ENCODE measurements around the gene TJP1. TPM values are rescaled to one million over a fixed set of nuclear protein-coding genes. Genes with fewer than 3 reads are reported as not detected.
"Not testable (repeated sequence)": the region's sequence is repeated elsewhere in the genome, so short reads cannot be mapped to it uniquely, and the experiment has no call there.

Gene TJP1
- total RNA-seq, 1 donor from 2014 or later = 138 TPM

- DNase-seq (ENCODE audit: low spot score) = no peak
- intact Hi-C loops (cut with DNase I) = no loop called here
These were observed 146.4 kb downstream of the TJP1 start for GRCh38 chr15:29675791-29676301.

DNA sequence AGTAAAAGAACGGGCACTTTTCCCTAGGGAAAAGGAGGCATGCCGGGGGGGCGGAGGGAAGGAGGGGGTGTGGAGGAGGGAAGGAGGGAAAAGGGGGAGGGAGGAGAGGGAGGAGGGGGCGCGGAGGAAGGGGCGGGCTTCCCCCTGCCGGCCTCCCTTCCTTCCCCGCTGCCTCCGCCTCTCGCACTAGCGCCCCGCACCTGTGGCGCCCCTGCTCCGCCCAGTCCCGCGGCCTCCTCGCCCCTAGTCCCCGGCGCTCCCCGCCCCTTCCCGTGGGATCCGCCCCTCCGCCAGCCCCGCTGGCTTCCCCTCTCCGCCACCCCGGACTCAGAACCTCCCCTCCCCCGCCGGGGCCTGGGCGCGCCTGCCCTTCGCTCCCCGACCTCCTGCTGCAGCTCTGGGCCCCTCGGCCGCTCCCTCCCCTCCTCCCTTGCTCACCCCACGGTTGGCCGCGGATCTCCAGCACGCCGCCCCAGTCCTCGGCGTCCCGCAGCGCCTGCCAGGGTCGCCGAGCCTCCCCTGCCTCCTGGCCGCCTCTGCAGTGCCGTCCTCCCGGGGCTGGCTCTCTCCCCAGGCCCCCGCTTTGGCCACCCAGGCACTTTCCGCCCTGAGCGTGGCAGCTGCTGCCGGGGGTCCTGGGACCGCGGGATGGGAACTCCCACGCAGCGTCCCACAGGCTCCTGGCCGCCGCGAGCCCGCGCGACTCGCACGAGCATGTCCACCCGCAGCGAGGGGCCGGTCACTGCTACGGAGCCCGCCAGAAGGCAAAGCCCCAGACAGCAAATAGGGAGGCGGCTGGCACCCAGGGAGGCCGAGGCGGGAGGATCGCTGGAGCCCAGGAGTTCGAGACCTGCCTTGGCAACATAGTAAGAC, 147.4 kb downstream of the TJP1 start:
- intact Hi-C loops (cut with DNase I) = no loop called here
- DNase-seq (ENCODE audit: low spot score) = no peak

- DNase-seq (ENCODE audit: low spot score) = no peak
- intact Hi-C loops (cut with DNase I) = no loop called here
These were observed 149.1 kb downstream of the TJP1 start for GRCh38 chr15:29672923-29673809.

- intact Hi-C loops (cut with DNase I) = no loop called here
- DNase-seq (ENCODE audit: low spot score) = no peak
These were observed 149.8 kb downstream of the TJP1 start for GRCh38 chr15:29672446-29672845.

DNA sequence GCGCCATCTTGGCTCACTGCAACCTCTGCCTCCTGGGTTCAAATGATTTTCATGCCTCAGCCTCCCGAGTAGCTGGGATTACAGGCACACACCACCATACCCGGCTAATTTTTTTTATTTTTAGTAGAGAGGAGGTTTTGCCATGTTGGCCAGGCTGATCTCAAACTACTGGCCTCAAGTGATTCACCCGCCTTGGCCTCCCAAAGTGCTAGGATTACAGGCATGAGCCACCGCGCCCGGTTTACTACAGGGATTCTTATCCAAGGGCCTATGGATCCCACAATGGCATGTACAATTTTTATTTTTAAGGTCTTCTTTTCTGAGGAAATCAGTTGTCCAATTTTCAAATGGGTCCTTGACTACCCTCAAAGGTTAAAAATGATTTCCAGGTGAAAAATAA, 150.2 kb downstream of the TJP1 start:
- DNase-seq (ENCODE audit: low spot score); intact Hi-C loops (cut with DNase I): not testable (repeated sequence)

DNA sequence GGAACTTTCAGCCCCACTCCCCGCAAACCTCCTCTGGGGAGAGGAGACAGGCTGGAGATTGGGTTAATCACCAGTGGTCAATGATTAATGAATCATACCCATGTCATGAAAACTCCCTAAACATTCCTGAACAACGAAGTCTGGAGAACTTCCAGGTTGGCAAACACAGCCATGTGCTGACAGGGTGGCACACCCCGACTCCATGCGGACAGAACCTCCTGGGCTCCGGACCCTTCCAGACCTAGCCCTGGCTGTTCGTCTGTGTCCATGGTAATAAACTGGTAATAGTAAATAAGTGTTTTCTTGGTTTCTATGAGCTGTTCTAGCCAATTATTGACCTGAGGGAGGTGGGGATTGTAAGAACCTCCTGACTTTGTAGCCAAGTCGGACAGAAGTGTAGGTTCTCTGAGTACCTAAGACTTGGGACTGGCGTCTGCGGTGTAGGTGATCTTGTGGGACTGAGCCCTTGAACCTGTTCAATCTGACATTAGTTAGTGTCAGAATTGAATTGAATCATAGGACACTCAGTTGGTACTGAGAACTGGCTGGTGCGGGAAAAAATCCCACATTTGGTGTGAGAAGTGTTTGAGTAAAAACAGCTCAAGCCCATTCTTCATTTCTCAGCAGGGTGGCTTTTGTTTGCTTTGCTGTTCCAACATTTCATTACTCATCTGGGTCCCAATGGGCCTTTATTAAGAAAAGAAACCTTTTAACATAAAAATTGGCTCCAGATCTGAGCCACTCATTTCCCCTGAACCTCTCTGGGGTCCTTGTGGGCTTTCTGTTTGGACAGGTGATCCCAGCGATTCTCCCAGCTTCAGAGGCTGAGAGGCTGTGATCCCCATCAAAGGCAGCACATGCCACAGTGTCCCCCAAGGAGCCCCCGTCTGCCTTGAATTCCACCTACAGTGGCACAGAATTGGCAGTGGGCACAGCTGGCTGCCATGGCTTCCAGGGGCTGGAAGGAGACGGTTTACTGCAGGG, 151.0 kb downstream of the TJP1 start:
- intact Hi-C loops (cut with DNase I) = no loop called here

GRCh38 chr15:29670266-29670665, 152.0 kb downstream of the TJP1 start:
- no peak for DNase-seq (ENCODE audit: low spot score)
- intact Hi-C loops (cut with DNase I) = no loop called here

More for the DNA sequence above, 151.0 kb downstream of the TJP1 start:
- no peak for DNase-seq (ENCODE audit: low spot score)

DNA sequence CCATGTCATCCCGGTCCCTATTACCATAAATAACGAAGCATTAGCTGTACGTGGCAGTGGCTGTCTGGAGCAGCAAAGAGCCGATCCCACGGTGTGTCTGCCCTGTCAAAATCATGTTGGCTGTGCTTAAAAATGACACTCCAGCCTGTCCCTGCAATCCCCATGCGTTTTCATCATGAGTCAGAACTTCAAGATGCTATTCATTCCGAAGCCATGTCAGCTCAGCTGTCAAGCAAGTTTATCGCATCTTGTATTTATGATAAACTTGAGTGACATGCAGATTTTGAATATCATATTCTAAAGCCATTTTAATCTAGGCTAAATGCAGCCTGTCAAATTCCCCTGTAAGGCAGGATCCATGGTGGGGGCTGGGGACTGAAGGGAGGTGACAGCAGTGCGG, 152.4 kb downstream of the TJP1 start:
- no peak for DNase-seq (ENCODE audit: low spot score)
- intact Hi-C loops (cut with DNase I) = loop anchor here (5.0 to 10.0 kb wide), 2 partner anchors 257 to 405 kb away; no protein-coding TSS in a partner anchor

DNA sequence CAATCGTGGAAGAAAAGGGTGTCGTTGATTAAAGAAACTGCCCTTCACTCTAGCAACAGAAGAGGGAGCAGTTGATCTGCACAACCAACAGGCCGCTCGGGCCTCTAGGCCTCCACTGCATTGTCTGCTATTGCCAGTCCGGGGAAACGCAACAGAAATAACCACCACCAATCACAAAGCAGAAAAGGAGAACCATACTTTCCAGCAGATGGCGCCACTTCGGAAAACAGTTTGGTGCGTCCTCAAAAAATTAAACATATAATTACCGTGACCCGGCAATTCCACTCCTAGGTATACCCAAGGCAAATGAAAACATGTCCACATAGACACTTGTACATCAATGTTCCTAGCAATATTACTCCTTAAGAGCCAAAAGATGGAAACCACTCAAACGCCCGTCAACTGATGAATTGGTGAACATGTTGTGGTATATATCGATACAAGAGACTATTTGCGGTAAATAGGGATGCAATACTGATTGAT, 154.1 kb downstream of the TJP1 start:
- intact Hi-C loops (cut with DNase I) = loop anchor here (5.0 to 10.0 kb wide), 2 partner anchors 259 to 407 kb away; no protein-coding TSS in a partner anchor

GRCh38 chr15:29666241-29666640, 156.0 kb downstream of the TJP1 start:
- DNase-seq (ENCODE audit: low spot score) = no peak
- intact Hi-C loops (cut with DNase I) = loop anchor here (5.0 to 10.0 kb wide), 2 partner anchors 261 to 409 kb away; no protein-coding TSS in a partner anchor

More for the DNA sequence above, 154.1 kb downstream of the TJP1 start:
- DNase-seq (ENCODE audit: low spot score) = no peak

DNA sequence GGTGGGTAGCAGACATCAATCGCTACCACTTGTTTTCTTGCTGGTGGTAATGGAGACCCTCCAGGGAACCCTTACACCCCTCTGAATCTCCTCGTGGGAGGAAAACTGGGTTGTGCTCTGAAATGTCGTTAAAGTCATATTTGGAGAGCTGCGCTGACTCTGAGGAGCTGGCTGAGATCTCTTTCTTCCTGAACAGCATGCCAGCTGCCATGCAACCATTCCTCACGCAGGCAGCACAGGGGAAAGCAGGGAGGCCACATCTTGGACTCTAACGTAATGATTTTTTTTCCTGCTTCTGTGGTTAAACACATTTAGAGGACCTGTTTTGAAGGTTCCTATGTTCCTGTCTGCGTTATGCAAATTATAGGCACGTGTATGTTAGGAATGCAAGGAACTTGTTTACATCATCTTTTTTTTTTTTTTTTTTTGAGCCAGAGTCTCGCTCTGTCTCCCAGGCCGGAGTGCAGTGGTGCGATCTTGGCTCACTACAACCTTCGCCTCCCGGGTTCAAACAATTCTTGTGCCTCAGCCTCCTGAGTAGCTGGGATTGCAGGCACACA, 156.7 kb downstream of the TJP1 start:
- no peak for DNase-seq (ENCODE audit: low spot score)
- intact Hi-C loops (cut with DNase I) = loop anchor here (5.0 to 10.0 kb wide), 2 partner anchors 262 to 409 kb away; no protein-coding TSS in a partner anchor

- intact Hi-C loops (cut with DNase I) = loop anchor here (10.0 kb wide), 1 partner anchor 410 kb away; no protein-coding TSS in a partner anchor
- DNase-seq (ENCODE audit: low spot score) = no peak
These were observed 157.9 kb downstream of the TJP1 start for GRCh38 chr15:29664406-29664805.

DNA sequence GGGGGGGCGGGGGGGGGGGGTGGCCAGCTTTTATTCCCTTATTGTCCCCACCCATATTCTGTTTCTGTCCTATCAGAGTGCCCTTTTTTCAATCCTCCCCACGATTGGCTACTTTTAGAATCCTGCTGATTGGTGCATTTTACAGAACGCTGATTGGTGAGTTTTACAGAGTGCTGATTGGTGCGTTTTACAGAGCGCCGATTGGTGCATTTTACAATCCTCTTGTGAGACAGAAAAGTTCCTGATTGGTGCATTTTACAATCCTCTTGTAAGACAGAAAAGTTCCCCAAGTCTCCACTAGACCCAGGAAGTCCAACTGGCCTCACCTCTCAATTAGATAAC, 164.8 kb downstream of the TJP1 start:
- DNase-seq (ENCODE audit: low spot score); intact Hi-C loops (cut with DNase I): not testable (repeated sequence)

GRCh38 chr15:29656636-29657475, 165.4 kb downstream of the TJP1 start:
- intact Hi-C loops (cut with DNase I) = no loop called here

DNA sequence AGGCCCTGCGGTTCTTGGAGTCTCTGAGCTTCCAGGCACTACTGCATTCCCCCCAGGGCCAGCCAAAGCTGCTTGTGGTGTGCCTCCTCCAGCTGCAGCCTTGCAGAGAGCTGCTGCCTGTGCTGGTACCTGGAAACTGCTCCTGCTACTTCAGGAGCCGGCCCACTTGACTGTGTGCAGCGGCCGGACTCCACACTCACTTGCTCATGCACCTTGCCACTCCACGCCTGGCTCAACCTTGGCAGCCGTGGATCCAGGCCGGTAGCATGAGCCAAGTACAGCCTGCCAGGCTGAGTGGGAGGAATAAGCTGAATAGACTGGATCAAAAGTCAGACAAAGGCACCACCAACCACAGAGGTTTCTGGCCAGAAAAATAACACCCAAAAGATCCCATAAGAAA, 169.7 kb downstream of the TJP1 start:
- DNase-seq (ENCODE audit: low spot score) = no peak

More at GRCh38 chr15:29656636-29657475, 165.4 kb downstream of the TJP1 start:
- no peak for DNase-seq (ENCODE audit: low spot score)

DNA sequence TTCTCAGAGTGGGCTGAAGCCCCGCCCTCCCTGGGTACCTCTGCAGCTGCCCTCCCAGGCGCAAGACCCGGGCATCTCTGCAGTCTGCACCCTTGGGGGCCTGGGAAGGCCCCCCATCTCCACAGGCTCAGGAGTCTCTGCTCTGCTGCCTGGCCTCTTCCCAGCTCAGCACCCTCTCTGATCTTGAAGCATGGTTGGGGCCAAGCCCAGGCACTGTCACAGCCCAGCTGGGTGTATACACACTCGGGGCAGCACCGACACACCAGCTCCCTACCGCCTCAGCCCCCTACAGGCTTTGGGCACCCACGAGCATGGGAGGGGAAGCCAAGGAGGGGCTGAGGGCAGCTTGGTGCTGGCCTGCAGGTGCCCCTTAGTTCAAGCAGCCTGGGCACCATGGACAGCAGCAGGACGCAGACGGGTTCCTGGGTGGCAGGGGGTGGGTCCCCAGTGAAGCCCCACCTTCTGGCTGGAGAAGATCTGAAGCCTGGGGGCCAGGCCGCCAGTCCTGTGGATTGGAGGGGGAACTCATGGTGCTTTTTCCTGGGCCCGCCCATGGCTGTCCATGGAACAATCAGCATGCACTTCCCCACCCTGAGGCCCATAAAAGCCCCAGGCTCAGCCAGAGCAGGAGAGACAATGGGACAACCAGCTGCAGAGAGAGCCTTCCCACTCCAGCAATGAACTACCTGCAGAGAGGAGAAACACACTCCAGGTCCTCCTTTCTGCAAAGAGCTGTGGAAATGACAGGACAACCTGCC, 170.6 kb downstream of the TJP1 start:
- intact Hi-C loops (cut with DNase I) = no loop called here
- DNase-seq (ENCODE audit: low spot score) = no peak

More for the DNA sequence above, 169.7 kb downstream of the TJP1 start:
- intact Hi-C loops (cut with DNase I) = no loop called here
